ENCODE data around the gene APBA2.

The APBA2 gene

GRCh38 chr15:28936081-28936480, 50.3 kb downstream of the APBA2 start:
- no peak for DNase-seq (ENCODE audit: low read depth)

- DNase-seq (ENCODE audit: low read depth): no peak
These were observed 50.7 kb downstream of the APBA2 start for GRCh38 chr15:28936481-28936881.

DNA sequence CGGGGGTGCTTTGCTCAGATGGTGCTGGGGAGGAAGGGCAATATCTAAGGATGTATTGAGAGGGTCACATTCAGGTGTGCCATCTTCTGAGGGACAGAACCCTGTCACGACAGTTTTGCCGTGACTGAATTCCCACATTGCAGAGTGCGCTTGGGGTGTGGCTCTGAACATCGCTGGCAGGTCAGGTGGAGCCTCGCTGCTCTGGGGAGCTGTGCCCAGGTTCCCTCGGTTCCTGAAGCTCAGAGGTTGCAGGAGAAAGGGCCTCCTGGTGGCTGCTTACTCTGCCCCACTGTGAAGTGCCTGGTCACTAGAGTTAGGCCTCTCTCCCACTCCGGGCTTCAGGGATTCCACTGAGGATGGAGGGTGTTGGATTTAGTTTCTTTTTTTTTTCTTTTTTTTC, 51.5 kb downstream of the APBA2 start:
- DNase-seq (ENCODE audit: low read depth): no peak

- DNase-seq (ENCODE audit: low read depth): no peak
These were observed 56.3 kb downstream of the APBA2 start for GRCh38 chr15:28942046-28942445.

- DNase-seq (ENCODE audit: low read depth): no peak
These were observed 56.8 kb downstream of the APBA2 start for GRCh38 chr15:28942571-28942970.

- no peak for DNase-seq (ENCODE audit: low read depth)
These were observed 57.4 kb downstream of the APBA2 start for GRCh38 chr15:28943146-28943545.

GRCh38 chr15:28943611-28944230, 57.9 kb downstream of the APBA2 start:
- DNase-seq (ENCODE audit: low read depth): no peak

GRCh38 chr15:28944286-28944685, 58.5 kb downstream of the APBA2 start:
- no peak for DNase-seq (ENCODE audit: low read depth)

- no peak for DNase-seq (ENCODE audit: low read depth)
These were observed 59.0 kb downstream of the APBA2 start for GRCh38 chr15:28944696-28945300.

DNA sequence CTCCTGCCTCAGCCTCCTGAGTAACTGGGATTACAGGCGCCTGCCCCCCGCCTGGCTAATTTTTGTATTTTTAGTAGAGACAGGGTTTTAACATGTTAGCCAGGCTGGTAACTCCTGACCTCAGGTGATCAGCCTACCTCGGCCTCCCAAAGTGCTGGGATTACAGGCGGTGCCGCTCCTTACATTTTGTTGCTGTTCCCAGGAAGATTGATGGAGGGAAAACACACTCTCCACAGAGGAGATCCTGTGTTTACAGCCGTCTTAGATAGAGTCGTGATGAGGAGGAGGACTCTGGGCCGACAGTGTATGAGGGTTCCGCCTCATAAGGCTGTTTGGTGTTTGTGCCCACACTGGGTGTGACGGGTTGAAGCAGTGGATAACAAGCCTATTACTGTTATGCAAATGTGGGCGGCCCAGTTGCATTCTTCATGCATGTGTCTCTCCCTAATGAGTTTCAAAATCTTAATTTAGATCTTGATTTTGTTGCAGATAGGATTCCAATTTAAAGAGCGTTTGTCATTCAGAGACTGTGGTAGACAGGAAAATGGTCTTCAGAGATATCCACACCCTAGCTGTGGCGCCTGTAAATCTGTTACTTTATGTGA, 60.0 kb downstream of the APBA2 start:
- DNase-seq (ENCODE audit: low read depth): peak; percentile 6

GRCh38 chr15:28946803-28947202, 61.0 kb downstream of the APBA2 start:
- DNase-seq (ENCODE audit: low read depth): no peak

GRCh38 chr15:28947221-28947674, 61.5 kb downstream of the APBA2 start:
- DNase-seq (ENCODE audit: low read depth): no peak

DNA sequence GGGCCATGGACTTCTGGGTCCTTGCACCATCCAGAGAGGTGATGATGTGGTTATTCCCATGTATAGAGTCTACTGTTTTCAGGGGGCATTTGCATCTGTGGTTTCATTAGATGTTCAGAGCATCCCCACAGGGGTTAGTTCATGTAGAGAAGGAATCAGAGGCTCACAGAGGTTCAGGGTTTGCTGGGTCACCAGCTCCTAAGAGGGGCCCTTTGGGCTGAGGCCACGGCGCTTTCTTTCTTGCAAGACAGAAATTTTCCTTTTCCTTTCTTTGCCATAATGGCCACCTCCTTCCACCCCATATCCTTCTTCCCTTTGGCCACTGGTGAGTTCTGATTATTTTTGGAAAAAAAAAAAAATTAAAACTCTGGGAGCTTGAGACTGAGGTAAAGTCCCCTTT, 62.3 kb downstream of the APBA2 start:
- no peak for DNase-seq (ENCODE audit: low read depth)

GRCh38 chr15:28950916-28951315, 65.1 kb downstream of the APBA2 start:
- no peak for DNase-seq (ENCODE audit: low read depth)

DNA sequence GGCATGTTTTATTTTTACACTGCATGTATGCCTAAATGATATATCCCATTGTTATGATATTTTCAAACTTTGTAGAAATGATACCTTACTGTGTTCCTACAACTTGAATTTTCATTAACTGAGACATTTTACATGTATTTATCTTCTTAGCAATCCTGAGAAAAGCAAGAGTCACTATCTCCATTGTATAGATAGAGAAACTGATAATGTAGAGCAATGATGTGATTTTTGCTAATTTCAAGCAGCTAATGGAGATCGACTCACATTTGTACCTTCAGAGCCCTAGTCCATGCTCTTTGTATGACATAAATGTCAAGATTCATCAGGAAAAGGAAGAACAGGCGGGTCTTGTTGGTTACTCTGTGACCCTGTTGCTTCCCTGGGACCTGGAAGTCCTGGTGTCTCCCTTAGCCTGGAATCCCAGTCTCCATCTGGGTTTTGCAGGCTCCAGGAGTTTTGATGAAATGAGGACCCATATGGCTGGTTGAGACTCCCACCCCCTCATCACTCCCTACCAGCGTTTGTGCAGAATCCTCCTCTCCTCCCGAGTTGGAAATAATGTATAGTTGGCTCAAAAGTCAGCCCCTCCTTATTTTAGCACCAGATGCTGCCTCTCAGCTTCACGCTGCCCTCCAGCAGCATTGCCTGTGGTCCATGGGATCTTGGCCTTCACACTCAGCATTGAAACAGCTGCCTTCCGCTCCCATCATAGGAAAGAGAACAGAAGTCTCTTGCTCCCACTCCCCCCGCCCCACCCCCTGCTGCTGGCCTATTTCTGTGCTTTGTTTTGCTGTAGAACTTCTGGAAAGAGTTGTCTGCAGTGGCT, 67.1 kb downstream of the APBA2 start:
- DNase-seq (ENCODE audit: low read depth): no peak

DNA sequence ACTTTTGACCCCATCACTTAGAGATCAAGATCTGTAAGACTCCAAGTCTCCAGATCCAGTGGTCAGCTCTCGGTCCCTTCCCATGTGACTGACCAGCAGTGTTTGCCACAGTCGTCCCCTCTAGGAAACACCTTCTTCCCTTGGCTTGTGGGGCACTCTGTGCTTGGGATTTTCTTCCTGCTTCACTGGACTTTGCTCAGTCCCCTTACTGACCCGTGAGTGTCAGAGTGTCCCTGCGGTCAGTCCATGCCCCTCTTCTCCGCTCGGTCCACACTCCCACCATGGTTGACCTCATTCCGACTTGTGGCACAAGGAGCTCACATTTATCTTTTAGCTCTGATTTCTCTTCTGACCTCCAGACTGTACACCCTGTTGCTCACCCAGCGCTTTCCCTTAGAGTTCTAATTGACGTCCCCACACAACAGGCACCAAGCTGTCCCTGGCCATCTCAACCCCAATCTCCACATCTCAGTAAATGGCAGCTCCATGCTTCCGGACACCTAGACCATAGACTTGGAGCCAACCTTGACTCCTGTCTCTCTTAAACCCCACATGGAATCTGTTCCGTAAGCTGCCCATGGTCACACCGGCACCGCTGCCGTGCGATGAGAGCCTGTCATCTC, 67.9 kb downstream of the APBA2 start:
- DNase-seq (ENCODE audit: low read depth): no peak

GRCh38 chr15:28954466-28955159, 68.8 kb downstream of the APBA2 start:
- no peak for DNase-seq (ENCODE audit: low read depth)

DNA sequence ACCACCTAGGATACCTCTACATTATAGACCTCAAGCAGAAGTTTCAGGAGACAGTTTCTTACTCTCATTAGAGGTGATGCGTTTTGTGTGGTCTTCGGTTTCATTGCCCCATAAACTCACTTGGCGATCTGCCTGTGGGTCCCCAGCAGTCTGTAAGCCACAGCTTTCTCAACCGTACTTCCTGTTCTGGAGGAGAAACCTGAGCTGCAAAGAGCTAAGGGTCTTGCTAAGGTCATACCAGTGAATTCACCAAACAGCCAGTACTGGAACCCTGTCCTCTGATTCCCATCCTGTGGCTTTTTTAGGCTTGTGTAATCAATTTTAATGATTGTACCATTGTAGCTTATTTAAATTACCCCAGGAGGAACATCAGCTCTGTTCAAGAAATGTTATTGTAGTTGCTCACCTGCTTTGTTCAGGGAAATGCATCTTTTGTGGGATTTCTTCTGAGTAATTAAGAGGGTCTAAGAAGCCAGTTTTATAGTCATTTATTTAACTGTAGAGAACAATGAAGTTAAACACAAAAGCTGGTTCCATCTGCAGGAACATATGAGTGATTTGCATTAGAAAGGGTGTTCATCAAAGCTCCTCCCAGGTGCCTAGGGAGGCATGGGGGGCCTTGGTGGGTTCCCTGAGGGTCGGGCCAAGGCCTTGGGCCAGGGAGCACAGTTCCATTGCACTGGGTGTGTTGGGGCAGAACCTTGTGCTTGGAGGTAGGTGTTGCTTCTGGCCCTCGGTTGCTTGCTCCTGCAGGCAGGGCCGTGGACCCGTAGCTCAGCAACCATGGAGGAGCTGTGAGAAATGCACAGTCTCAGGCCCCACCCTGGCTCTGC, 69.6 kb downstream of the APBA2 start:
- DNase-seq (ENCODE audit: low read depth): peak; percentile 89

GRCh38 chr15:28955993-28956421, 70.2 kb downstream of the APBA2 start:
- peak; percentile 95 for DNase-seq (ENCODE audit: low read depth)

DNA sequence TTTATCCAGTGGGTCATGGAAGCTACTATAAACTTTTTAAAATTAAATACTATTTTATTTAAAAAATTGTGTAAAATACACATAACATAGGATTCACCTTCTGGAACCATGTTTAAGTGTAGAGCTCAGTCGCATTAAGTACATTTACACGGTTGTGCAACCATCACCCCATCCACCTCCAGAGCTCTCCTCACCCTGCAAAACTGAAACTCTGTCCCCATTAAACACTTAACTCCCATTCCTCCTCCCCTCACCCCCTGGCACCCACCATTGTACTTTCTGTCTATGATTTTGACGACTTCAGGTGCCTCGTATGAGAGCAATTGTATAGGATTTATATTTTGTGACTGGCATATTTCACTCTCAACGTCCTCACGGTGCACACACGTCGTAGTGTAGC, 70.7 kb downstream of the APBA2 start:
- no peak for DNase-seq (ENCODE audit: low read depth)
